ENCODE measurements around the gene ASTL. TPM values are rescaled to one million over a fixed set of nuclear protein-coding genes. Genes with fewer than 3 reads are reported as not detected.

The ASTL gene
- total RNA-seq, 2 experiments from 2014 or later = 2.5 to 2.8 TPM

- Mint-ChIP-seq H3K27ac (peak overlapping the region; percentile 70), H3K4me1 (peaks cover 92% of the 10 kb centered on the region)
- POLR2A ChIA-PET = interaction anchor here (1.0 kb wide), 1 partner anchor 11 kb away, joined by 3 read pairs; no protein-coding TSS in a partner anchor
These were observed 15.0 kb upstream of the ASTL start for GRCh38 chr2:96153291-96153713.

GRCh38 chr2:96152304-96153161 lies 14.2 kb upstream of the ASTL start:
- ATAC-seq = no peak
- H3K36me3 Mint-ChIP-seq (ENCODE audit: low read depth) = peaks cover 4% of the 10 kb centered on the region
- H3K4me3 Mint-ChIP-seq = no peak overlapping the region
- CTCF ChIA-PET = interaction anchor here (0.5 to 1.6 kb wide), 5 partner anchors 10 to 431 kb away, joined by 3 to 11 read pairs (median 3); partner anchors contain the start of gene ANKRD36C
- intact Hi-C loops (cut with DNase I, micrococcal nuclease) = no loop called here
- peaks cover 93% of the 10 kb centered on the region for H3K4me1 Mint-ChIP-seq
- H3K9me3 Mint-ChIP-seq (ENCODE audit: low read depth) = no peaks in the 10 kb centered on the region
- peak; percentile 32 for DNase-seq
- H3K27me3 Mint-ChIP-seq = no peaks in the 10 kb centered on the region
- H3K27ac Mint-ChIP-seq = peak overlapping the region; percentile 70
- POLR2A ChIA-PET = interaction anchor here (1.0 kb wide), 1 partner anchor 11 kb away, joined by 3 read pairs; no protein-coding TSS in a partner anchor

More at GRCh38 chr2:96153291-96153713, 15.0 kb upstream of the ASTL start:
- ATAC-seq (no peak), DNase-seq (no peak)
- no peaks in the 10 kb centered on the region for H3K9me3 Mint-ChIP-seq (ENCODE audit: low read depth)
- peaks cover under 1% of the 10 kb centered on the region for H3K36me3 Mint-ChIP-seq (ENCODE audit: low read depth)
- intact Hi-C loops (cut with DNase I, micrococcal nuclease) = no loop called here
- CTCF ChIA-PET = interaction anchor here (0.5 to 1.3 kb wide), 3 partner anchors 10 to 162 kb away, joined by 3 to 7 read pairs (median 4); partner anchors contain the start of gene ANKRD36C
- no peak overlapping the region for H3K4me3 Mint-ChIP-seq
- H3K27me3 Mint-ChIP-seq = no peaks in the 10 kb centered on the region

GRCh38 chr2:96151595-96152303 lies 13.4 kb upstream of the ASTL start:
- Mint-ChIP-seq H3K4me3 (no peak overlapping the region), H3K9me3 (ENCODE audit: low read depth) (no peaks in the 10 kb centered on the region), H3K4me1 (peaks cover 93% of the 10 kb centered on the region), H3K27me3 (no peaks in the 10 kb centered on the region), H3K27ac (peak overlapping the region; percentile 69), H3K36me3 (ENCODE audit: low read depth) (peaks cover 4% of the 10 kb centered on the region)
- ChIA-PET POLR2A (interaction anchor here (1.0 kb wide), 1 partner anchor 8 kb away, joined by 3 read pairs; no protein-coding TSS in a partner anchor), CTCF (interaction anchor here (0.7 to 17.4 kb wide), 6 partner anchors 10 to 431 kb away, joined by 3 to 347 read pairs (median 7); partner anchors contain the start of gene ASTL)
- ATAC-seq (no peak), DNase-seq (no peak)
- intact Hi-C loops (cut with DNase I, micrococcal nuclease) = no loop called here

GRCh38 chr2:96150791-96151594 lies 12.7 kb upstream of the ASTL start:
- Mint-ChIP-seq H3K9me3 (ENCODE audit: low read depth) (no peaks in the 10 kb centered on the region), H3K27me3 (no peaks in the 10 kb centered on the region), H3K4me1 (peaks cover 90% of the 10 kb centered on the region), H3K27ac (peak overlapping the region; percentile 69), H3K4me3 (no peak overlapping the region), H3K36me3 (ENCODE audit: low read depth) (peaks cover 4% of the 10 kb centered on the region)
- POLR2A ChIA-PET = interaction anchor here (1.0 kb wide), 1 partner anchor 9 kb away, joined by 3 read pairs; no protein-coding TSS in a partner anchor
- DNase-seq = no peak
- intact Hi-C loops (cut with DNase I, micrococcal nuclease) = no loop called here
- no peak for ATAC-seq
- CTCF ChIA-PET = interaction anchor here (1.2 to 17.4 kb wide), 5 partner anchors 9 to 23 kb away, joined by 3 to 347 read pairs (median 7); partner anchors contain the start of gene ASTL

- ChIA-PET CTCF (interaction anchor here (0.8 to 17.4 kb wide), 4 partner anchors 11 to 178 kb away, joined by 3 to 347 read pairs (median 6); partner anchors contain the start of gene ASTL), POLR2A (interaction anchor here (0.6 kb wide), 1 partner anchor 378 kb away, joined by 3 read pairs; no protein-coding TSS in a partner anchor)
- no peaks in the 10 kb centered on the region for H3K27me3 Mint-ChIP-seq
- no peaks in the 10 kb centered on the region for H3K9me3 Mint-ChIP-seq (ENCODE audit: low read depth)
- H3K36me3 Mint-ChIP-seq (ENCODE audit: low read depth) = peaks cover 4% of the 10 kb centered on the region
- no peak for DNase-seq
- H3K27ac Mint-ChIP-seq = peak overlapping the region; percentile 99
- no peak overlapping the region for H3K4me3 Mint-ChIP-seq
- H3K4me1 Mint-ChIP-seq = peaks cover 82% of the 10 kb centered on the region
- no peak for ATAC-seq
- intact Hi-C loops (cut with DNase I, micrococcal nuclease) = no loop called here
These were observed 11.8 kb upstream of the ASTL start for GRCh38 chr2:96150007-96150640.

GRCh38 chr2:96148410-96149217 lies 10.3 kb upstream of the ASTL start:
- Mint-ChIP-seq H3K4me3 (peak overlapping the region; percentile 97), H3K27me3 (no peaks in the 10 kb centered on the region), H3K4me1 (peaks cover 73% of the 10 kb centered on the region), H3K9me3 (ENCODE audit: low read depth) (no peaks in the 10 kb centered on the region), H3K36me3 (ENCODE audit: low read depth) (peaks cover 16% of the 10 kb centered on the region), H3K27ac (peak overlapping the region; percentile 99)
- intact Hi-C loops (cut with DNase I, micrococcal nuclease) = loop anchor here (1.0 to 5.0 kb wide), 10 partner anchors 9 to 1514 kb away; partner anchors contain the start of genes ACTR1B (in 1 of the 2), ARID5A (in 1 of the 2), CIAO1 (in 1 of the 2) and KANSL3 (in 1 of the 2)
- DNase-seq (peak; percentile 99), ATAC-seq (peak; percentile 57)
- POLR2A ChIA-PET = interaction anchor here (0.7 to 12.9 kb wide), 5 partner anchors 10 to 133 kb away, joined by 3 to 136 read pairs (median 118); no protein-coding TSS in a partner anchor
- CTCF ChIA-PET = interaction anchor here (0.7 to 17.4 kb wide), 7 partner anchors 9 to 156 kb away, joined by 3 to 347 read pairs (median 10); partner anchors contain the start of genes ASTL and STARD7

- DNase-seq = peak; percentile 75
- H3K27me3 Mint-ChIP-seq = no peaks in the 10 kb centered on the region
- no peaks in the 10 kb centered on the region for H3K9me3 Mint-ChIP-seq (ENCODE audit: low read depth)
- peaks cover 63% of the 10 kb centered on the region for H3K4me1 Mint-ChIP-seq
- intact Hi-C loops (cut with DNase I, micrococcal nuclease) = loop anchor here (1.0 to 5.0 kb wide), 10 partner anchors 10 to 1515 kb away; partner anchors contain the start of genes ACTR1B (in 1 of the 2), ARID5A (in 1 of the 2), CIAO1 (in 1 of the 2) and KANSL3 (in 1 of the 2)
- peaks cover 25% of the 10 kb centered on the region for H3K36me3 Mint-ChIP-seq (ENCODE audit: low read depth)
- H3K27ac Mint-ChIP-seq = peak overlapping the region; percentile 99
- peak overlapping the region; percentile 97 for H3K4me3 Mint-ChIP-seq
- ChIA-PET POLR2A (interaction anchor here (1.5 to 12.9 kb wide), 4 partner anchors 10 to 31 kb away, joined by 3 to 136 read pairs (median 118); no protein-coding TSS in a partner anchor), CTCF (interaction anchor here (0.9 to 17.4 kb wide), 8 partner anchors 9 to 155 kb away, joined by 3 to 347 read pairs (median 7); partner anchors contain the start of genes ADRA2B and ASTL)
- ATAC-seq = no peak
These were observed 9.4 kb upstream of the ASTL start for GRCh38 chr2:96147593-96148201.

GRCh38 chr2:96146881-96147592 lies 8.7 kb upstream of the ASTL start:
- peaks cover 64% of the 10 kb centered on the region for H3K4me1 Mint-ChIP-seq
- CTCF ChIA-PET = interaction anchor here (0.9 to 17.4 kb wide), 10 partner anchors 8 to 154 kb away, joined by 3 to 347 read pairs (median 5); partner anchors contain the start of genes ADRA2B and ASTL
- peak; percentile 74 for DNase-seq
- no peaks in the 10 kb centered on the region for H3K27me3 Mint-ChIP-seq
- H3K36me3 Mint-ChIP-seq (ENCODE audit: low read depth) = peaks cover 31% of the 10 kb centered on the region
- no peaks in the 10 kb centered on the region for H3K9me3 Mint-ChIP-seq (ENCODE audit: low read depth)
- no peak for ATAC-seq
- peak overlapping the region; percentile 97 for H3K4me3 Mint-ChIP-seq
- H3K27ac Mint-ChIP-seq = peak overlapping the region; percentile 99
- intact Hi-C loops (cut with DNase I, micrococcal nuclease) = loop anchor here (1.0 to 5.0 kb wide), 8 partner anchors 61 to 1515 kb away; partner anchors contain the start of genes SNRNP200 (in 2 of the 2), ACTR1B (in 1 of the 2), ARID5A (in 1 of the 2) and STARD7 (in 1 of the 2)
- POLR2A ChIA-PET = interaction anchor here (0.6 to 12.9 kb wide), 7 partner anchors 11 to 1068 kb away, joined by 3 to 136 read pairs (median 7); partner anchors contain the start of gene STARD7

Data from activated CD4-positive, alpha-beta T cell treated with anti-CD3 and anti-CD28 coated beads for 36 hours (primary cell).